HepG2 (cell line): ENCODE data around the gene HSD3B7. TPM values are rescaled to one million over a fixed set of nuclear protein-coding genes. Genes with fewer than 3 reads are reported as not detected.

Source experiments
- HOXA3 ChIP-seq: sonication (generic); formaldehyde crosslinking; IDR thresholded peaks from 2 replicates; pipeline ENCODE4 v1.5.0; 2020; ENCODE audit warnings: missing genetic modification reagents
- MED13 ChIP-seq: sonication (generic); formaldehyde crosslinking; IDR thresholded peaks from 2 replicates; pipeline ENCODE4 v1.5.0; 2020; ENCODE audit warnings: missing genetic modification reagents
- NFIB ChIP-seq: sonication (generic); formaldehyde crosslinking; IDR thresholded peaks from 2 replicates; pipeline ENCODE4 v1.9.0; 2021; ENCODE audit warnings: missing genetic modification reagents, mild to moderate bottlenecking, borderline replicate concordance
- NKX3-1 ChIP-seq: sonication (generic); formaldehyde crosslinking; IDR thresholded peaks from 2 replicates; pipeline ENCODE4 v1.5.0; 2020; ENCODE audit warnings: missing genetic modification reagents
- RAD21 ChIP-seq: fragments of 450-650 bp; formaldehyde crosslinking; IDR thresholded peaks from 2 replicates; pipeline ENCODE4 v1.5.0; 2020; ENCODE audit warnings: mild to moderate bottlenecking
- RARA ChIP-seq: IDR thresholded peaks from 2 replicates; pipeline ENCODE4 v1.6.1; 2016; ENCODE audit warnings: missing genetic modification reagents, missing compliant biosample characterization
- TEAD2 ChIP-seq: sonication (generic); formaldehyde crosslinking; IDR thresholded peaks from 2 replicates; pipeline ENCODE4 v1.9.0; 2021; ENCODE audit warnings: missing genetic modification reagents
- YEATS2 ChIP-seq: sonication (generic); formaldehyde crosslinking; IDR thresholded peaks from 2 replicates; pipeline ENCODE4 v1.4.0; 2020; ENCODE audit warnings: missing genetic modification reagents, borderline replicate concordance
- ZNF547 ChIP-seq: sonication (generic); formaldehyde crosslinking; IDR thresholded peaks from 2 replicates; pipeline ENCODE4 v1.5.1; 2020; ENCODE audit warnings: mild to moderate bottlenecking, missing genetic modification reagents
- ZNF713 ChIP-seq: sonication (generic); formaldehyde crosslinking; IDR thresholded peaks from 2 replicates; pipeline ENCODE4 v1.4.0; 2020; ENCODE audit warnings: mild to moderate bottlenecking, missing genetic modification reagents
- polyA plus RNA-seq, 8 experiments: library from polyadenylated mRNA; depleted of rRNA in 3 of 8; stranded (reverse) in 7 of 8; unstranded in 1 of 8; fragments of >200 nt; fragmentation: Illumina TruSeq in 4 of 8; extraction: Trizol in 4 of 8; gene quantifications; 2 replicates each; pipeline versions ENCODE4 v1.2.1 to v1.2.3, GENCODE V29; 2011 to 2016; ENCODE audit warnings: low read depth in 4 of 8, missing spikeins in 1 of 8, mixed read lengths in 1 of 8; ENCODE audit not compliant: insufficient read depth in 1 of 8
- total RNA-seq, 5 experiments: library from RNA; depleted of rRNA; stranded (reverse); fragments of >200 nt; fragmentation: Illumina TruSeq; extraction: Trizol; gene quantifications; 2 replicates each; pipeline ENCODE4 v1.2.3, GENCODE V29; 2016; ENCODE audit warnings: low read depth in 1 of 5
- TF ChIP-seq, protein P1 (sequence below): sonication (generic); formaldehyde crosslinking; IDR thresholded peaks from 2 replicates; pipeline ENCODE4 v1.8.1; 2023; ENCODE audit warnings: mild to moderate bottlenecking, missing genetic modification reagents
- TF ChIP-seq, protein P2 (sequence below): sonication (generic); formaldehyde crosslinking; IDR thresholded peaks from 2 replicates; pipeline ENCODE4 v1.5.1; 2020; ENCODE audit warnings: missing genetic modification reagents, mild to moderate bottlenecking, borderline replicate concordance
- TF ChIP-seq, protein P3 (sequence below): IDR thresholded peaks from 2 replicates; pipeline ENCODE4 v1.6.1; 2018; ENCODE audit warnings: missing genetic modification reagents, mild to moderate bottlenecking, missing compliant biosample characterization
- TF ChIP-seq, protein P4 (sequence below): sonication (generic); formaldehyde crosslinking; IDR thresholded peaks from 2 replicates; pipeline ENCODE4 v1.4.0; 2020; ENCODE audit warnings: missing genetic modification reagents, borderline replicate concordance
- TF ChIP-seq, protein P5 (sequence below): sonication (generic); formaldehyde crosslinking; IDR thresholded peaks from 2 replicates; pipeline ENCODE4 v1.4.0; 2020; ENCODE audit warnings: mild to moderate bottlenecking, missing genetic modification reagents

Gene HSD3B7
- total and polyA plus RNA-seq, 2 of the 13 experiments (the other 11 are each of a cell fraction or from before 2014, with no cell fraction given) = 32.9 to 69.7 TPM

DNA sequence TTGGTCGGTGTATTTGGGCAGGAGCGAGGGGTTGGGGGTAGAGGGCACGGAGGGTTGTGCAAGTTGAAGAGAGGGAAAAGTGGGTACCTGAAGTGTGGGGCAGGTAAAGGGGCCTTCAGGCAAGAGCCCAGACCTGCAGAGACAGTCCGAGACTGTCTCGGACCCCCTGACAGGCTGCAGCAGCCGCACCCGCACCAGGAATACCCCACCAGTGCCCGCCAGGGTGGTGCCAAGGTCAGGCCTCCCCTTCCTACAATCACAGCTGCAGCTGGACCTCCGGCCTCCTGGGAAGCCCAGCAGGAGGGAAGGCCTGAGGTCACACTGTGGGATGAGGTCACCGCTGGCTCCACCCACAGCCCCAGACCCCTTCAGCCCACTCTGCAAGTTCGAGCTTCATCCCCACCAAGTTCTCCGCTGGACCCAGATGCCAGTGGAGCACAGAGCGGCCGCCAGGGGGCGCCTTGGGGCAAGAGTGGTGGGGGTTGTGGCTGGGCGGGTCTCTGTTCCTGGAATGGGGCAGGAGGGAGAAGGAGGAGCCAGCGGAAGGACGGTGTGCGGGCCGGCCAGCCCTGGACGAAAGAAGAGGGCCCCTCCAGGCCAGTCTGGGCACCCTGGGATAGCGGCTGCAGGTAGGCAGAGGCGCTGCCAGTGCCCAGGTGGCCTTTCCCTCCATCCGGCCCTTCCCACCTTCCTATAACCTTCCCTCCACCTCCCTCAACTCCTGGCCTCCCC lies at the start of gene HSD3B7 (continued):
- TF ChIP-seq, protein P1, sequence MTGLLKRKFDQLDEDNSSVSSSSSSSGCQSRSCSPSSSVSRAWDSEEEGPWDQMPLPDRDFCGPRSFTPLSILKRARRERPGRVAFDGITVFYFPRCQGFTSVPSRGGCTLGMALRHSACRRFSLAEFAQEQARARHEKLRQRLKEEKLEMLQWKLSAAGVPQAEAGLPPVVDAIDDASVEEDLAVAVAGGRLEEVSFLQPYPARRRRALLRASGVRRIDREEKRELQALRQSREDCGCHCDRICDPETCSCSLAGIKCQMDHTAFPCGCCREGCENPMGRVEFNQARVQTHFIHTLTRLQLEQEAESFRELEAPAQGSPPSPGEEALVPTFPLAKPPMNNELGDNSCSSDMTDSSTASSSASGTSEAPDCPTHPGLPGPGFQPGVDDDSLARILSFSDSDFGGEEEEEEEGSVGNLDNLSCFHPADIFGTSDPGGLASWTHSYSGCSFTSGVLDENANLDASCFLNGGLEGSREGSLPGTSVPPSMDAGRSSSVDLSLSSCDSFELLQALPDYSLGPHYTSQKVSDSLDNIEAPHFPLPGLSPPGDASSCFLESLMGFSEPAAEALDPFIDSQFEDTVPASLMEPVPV (CRISPR knock-in tag) = peak; percentile 45; the same call in 1 of the 2 replicates
- 0 out of 2 replicates have a peak, but pooled peaks have one; percentile 59 for TF ChIP-seq NKX3-1
- TF ChIP-seq YEATS2 (CRISPR knock-in tag) = peak; percentile 74
- TF ChIP-seq, protein P2, sequence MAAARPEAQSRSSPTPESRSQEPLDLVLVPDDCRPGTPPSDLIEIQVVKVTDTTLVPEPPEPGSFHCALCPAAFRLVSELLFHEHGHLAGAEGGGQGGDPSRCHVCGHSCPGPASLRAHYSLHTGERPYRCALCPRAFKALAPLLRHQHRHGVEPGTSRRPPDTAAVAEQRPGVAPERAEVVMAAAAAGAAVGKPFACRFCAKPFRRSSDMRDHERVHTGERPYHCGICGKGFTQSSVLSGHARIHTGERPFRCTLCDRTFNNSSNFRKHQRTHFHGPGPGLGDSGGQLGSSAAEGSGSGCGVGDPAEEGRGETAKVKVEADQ (CRISPR knock-in tag) = 0 out of 2 replicates have a peak, but pooled peaks have one; percentile 12
- TF ChIP-seq ZNF547 (CRISPR knock-in tag) = no peak
- TF ChIP-seq RAD21 (CRISPR knock-in tag) = peak; percentile 90
- TF ChIP-seq, protein P3, sequence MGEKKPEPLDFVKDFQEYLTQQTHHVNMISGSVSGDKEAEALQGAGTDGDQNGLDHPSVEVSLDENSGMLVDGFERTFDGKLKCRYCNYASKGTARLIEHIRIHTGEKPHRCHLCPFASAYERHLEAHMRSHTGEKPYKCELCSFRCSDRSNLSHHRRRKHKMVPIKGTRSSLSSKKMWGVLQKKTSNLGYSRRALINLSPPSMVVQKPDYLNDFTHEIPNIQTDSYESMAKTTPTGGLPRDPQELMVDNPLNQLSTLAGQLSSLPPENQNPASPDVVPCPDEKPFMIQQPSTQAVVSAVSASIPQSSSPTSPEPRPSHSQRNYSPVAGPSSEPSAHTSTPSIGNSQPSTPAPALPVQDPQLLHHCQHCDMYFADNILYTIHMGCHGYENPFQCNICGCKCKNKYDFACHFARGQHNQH (CRISPR knock-in tag) = peak; percentile 56
- no peak for TF ChIP-seq NFIB (CRISPR knock-in tag)
- TF ChIP-seq RARA = peak; percentile 20; the same call in 1 of the 2 replicates
- peak; percentile 21; the same call in 1 of the 2 replicates for TF ChIP-seq MED13 (CRISPR knock-in tag)
- peak; percentile 53; the same call in 1 of the 2 replicates for TF ChIP-seq HOXA3
- TF ChIP-seq, protein P4, sequence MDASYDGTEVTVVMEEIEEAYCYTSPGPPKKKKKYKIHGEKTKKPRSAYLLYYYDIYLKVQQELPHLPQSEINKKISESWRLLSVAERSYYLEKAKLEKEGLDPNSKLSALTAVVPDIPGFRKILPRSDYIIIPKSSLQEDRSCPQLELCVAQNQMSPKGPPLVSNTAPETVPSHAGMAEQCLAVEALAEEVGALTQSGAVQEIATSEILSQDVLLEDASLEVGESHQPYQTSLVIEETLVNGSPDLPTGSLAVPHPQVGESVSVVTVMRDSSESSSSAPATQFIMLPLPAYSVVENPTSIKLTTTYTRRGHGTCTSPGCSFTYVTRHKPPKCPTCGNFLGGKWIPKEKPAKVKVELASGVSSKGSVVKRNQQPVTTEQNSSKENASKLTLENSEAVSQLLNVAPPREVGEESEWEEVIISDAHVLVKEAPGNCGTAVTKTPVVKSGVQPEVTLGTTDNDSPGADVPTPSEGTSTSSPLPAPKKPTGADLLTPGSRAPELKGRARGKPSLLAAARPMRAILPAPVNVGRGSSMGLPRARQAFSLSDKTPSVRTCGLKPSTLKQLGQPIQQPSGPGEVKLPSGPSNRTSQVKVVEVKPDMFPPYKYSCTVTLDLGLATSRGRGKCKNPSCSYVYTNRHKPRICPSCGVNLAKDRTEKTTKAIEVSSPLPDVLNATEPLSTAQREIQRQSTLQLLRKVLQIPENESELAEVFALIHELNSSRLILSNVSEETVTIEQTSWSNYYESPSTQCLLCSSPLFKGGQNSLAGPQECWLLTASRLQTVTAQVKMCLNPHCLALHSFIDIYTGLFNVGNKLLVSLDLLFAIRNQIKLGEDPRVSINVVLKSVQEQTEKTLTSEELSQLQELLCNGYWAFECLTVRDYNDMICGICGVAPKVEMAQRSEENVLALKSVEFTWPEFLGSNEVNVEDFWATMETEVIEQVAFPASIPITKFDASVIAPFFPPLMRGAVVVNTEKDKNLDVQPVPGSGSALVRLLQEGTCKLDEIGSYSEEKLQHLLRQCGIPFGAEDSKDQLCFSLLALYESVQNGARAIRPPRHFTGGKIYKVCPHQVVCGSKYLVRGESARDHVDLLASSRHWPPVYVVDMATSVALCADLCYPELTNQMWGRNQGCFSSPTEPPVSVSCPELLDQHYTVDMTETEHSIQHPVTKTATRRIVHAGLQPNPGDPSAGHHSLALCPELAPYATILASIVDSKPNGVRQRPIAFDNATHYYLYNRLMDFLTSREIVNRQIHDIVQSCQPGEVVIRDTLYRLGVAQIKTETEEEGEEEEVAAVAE = peak; percentile 62; the same call in 1 of the 2 replicates
- TF ChIP-seq, protein P5, sequence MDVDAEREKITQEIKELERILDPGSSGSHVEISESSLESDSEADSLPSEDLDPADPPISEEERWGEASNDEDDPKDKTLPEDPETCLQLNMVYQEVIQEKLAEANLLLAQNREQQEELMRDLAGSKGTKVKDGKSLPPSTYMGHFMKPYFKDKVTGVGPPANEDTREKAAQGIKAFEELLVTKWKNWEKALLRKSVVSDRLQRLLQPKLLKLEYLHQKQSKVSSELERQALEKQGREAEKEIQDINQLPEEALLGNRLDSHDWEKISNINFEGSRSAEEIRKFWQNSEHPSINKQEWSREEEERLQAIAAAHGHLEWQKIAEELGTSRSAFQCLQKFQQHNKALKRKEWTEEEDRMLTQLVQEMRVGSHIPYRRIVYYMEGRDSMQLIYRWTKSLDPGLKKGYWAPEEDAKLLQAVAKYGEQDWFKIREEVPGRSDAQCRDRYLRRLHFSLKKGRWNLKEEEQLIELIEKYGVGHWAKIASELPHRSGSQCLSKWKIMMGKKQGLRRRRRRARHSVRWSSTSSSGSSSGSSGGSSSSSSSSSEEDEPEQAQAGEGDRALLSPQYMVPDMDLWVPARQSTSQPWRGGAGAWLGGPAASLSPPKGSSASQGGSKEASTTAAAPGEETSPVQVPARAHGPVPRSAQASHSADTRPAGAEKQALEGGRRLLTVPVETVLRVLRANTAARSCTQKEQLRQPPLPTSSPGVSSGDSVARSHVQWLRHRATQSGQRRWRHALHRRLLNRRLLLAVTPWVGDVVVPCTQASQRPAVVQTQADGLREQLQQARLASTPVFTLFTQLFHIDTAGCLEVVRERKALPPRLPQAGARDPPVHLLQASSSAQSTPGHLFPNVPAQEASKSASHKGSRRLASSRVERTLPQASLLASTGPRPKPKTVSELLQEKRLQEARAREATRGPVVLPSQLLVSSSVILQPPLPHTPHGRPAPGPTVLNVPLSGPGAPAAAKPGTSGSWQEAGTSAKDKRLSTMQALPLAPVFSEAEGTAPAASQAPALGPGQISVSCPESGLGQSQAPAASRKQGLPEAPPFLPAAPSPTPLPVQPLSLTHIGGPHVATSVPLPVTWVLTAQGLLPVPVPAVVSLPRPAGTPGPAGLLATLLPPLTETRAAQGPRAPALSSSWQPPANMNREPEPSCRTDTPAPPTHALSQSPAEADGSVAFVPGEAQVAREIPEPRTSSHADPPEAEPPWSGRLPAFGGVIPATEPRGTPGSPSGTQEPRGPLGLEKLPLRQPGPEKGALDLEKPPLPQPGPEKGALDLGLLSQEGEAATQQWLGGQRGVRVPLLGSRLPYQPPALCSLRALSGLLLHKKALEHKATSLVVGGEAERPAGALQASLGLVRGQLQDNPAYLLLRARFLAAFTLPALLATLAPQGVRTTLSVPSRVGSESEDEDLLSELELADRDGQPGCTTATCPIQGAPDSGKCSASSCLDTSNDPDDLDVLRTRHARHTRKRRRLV (CRISPR knock-in tag) = peak; percentile 62
- peak; percentile 95 for TF ChIP-seq ZNF713 (CRISPR knock-in tag)
- TF ChIP-seq TEAD2 (CRISPR knock-in tag) = no peak
